HG03432 (cell line): ENCODE measurements around the gene DCTPP1.

Experiments used
- ATAC-seq: cut with Tn5 transposase; IDR thresholded peaks from one replicate; pipeline ENCODE4 v1.9.1; 2021; ENCODE audit warnings: mild to moderate bottlenecking, moderate library complexity; ENCODE audit not compliant: unreplicated experiment

Gene DCTPP1

GRCh38 chr16:30447512-30448226 lies 17.8 kb upstream of the DCTPP1 start:
- no peak for ATAC-seq

GRCh38 chr16:30446203-30446595 lies 16.4 kb upstream of the DCTPP1 start:
- ATAC-seq: no peak

DNA sequence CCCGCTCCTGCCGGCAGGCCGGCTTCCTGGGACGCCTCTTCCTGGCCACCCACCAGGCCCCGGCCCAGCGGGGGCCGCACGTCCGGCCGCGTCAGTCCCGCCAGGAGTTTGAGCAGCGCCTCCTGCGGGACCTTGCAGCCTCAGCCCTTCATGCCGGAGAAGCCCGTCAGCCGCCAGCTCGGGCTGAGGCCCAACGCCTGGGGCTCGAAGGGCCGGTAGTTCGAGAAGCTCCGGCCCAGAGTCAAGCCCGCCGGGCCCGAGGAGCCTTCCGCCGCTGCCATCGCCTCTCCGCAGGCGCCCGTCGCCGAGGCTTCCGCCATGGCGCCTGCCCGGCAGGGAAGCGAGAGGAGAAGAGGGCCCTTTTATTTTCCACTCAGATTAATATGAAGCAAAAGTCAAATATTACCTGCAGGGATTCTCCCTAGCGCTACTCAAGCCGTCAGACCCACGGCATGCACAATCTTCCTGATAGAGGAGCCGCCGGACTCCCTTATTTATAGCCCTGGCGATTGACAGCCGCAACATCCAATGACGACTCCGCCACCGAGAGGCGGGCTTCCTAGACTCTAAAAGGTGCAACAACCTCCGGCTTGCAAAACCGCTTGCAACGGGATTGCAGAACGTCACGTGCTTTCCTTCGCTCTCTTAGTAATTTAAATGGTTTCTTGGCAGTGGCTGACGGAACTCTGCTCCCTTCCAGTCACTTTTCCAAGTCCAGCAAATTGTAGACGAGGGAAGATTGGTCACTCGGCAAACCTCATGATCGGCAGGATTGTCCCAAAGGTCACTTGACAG lies 15.8 kb upstream of the DCTPP1 start, which contains the start of gene SEPHS2:
SEPHS2 (minus strand) TSS at position 467 of the 795 bp plus-strand sequence; CDS start at position 320, 147 bp downstream.
- ATAC-seq: peak; percentile 88

GRCh38 chr16:30445149-30445407 lies 15.2 kb upstream of the DCTPP1 start:
- ATAC-seq: no peak

DNA sequence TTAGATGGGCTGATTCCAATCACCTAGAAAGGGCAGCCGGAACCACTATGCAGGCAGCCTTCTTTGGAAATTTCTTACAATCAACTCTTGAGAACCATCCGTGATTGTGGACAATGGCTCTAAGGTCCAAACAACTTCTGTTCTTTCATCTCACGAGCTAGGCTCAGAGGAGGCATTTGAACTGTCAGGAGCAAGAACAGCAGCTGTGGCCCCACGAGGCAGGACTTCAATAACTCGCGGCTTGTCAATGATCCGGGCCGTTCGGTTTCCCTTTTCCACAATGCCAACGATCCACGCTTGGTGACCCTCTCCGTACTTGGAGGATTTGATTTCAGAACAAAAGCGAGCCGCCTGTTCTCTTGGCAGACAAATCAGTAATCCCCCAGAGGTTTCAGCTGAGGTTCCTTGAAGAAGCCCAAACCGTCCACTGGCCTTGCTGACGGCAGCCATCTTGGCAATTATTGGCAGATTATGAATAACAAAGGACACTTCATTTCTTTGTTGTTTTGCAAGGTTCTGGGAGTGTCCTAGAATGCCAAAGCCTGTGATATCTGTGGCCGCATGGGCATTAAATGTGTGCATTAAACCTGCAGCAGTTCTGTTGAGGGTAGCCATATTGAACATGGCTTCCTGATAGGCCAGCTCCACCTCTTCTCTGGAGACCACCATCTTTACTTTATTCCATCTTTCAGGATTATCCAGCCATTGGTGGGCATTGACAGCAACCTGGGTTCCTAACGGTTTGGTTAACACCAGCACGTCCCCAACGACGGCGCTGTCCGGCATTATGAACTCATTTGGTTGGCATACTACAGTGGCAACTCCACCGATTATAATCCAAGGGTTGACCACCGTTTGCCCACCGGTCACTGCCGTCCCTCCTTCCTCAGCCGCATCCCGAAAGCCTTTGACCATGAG lies 14.7 kb upstream of the DCTPP1 start:
- no peak for ATAC-seq

- no peak for ATAC-seq
These were observed 13.8 kb upstream of the DCTPP1 start for GRCh38 chr16:30443631-30444030.

- ATAC-seq: no peak
These were observed 10.0 kb upstream of the DCTPP1 start for GRCh38 chr16:30439720-30440348.

DNA sequence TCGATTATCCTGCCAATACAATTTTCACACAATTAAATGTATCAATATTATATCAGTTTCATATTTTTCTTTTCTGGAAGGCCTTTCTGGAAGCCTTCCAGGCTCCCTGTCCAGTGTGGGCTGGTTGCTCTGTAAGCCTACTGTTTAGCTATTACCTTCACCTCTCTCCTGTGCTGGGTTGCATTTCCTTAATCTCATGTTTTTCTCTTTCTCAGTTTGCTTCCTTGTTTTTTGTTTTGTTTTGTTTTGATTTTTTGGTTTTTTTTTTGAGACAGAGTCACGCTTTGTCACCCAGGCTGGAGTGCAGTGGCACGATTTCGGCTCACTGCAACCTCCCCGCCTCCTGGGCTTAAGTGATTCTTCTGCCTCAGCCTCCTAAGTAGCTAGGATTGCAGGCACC lies 9.0 kb upstream of the DCTPP1 start:
- no peak for ATAC-seq

DNA sequence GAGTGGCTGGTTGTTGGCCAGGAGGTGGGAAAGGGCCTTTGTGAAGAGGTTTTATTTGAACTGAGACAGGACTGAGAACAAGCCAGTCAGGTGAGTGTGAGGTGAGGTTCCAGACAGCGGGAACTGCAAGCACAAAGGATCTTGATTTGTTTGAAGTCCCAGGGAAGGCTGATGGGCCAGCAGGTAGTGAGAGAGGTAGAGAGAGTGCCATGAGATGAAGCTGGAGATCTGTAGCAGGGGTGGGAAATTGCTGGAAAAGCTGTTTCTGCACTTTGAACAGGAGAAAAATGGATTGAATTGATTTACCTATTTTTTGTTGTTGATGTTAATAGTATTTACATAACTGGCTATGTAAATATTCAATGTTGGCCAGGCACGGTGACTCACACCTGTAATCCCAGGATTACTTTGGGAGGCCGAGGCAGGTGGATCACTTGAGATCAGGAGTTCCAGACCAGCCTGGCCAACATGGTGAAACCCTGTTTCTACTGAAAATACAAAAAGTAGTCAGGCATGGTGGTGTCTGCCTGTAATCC lies 7.7 kb upstream of the DCTPP1 start:
- no peak for ATAC-seq

- ATAC-seq: no peak
These were observed 5.0 kb upstream of the DCTPP1 start for GRCh38 chr16:30434852-30435251.

DNA sequence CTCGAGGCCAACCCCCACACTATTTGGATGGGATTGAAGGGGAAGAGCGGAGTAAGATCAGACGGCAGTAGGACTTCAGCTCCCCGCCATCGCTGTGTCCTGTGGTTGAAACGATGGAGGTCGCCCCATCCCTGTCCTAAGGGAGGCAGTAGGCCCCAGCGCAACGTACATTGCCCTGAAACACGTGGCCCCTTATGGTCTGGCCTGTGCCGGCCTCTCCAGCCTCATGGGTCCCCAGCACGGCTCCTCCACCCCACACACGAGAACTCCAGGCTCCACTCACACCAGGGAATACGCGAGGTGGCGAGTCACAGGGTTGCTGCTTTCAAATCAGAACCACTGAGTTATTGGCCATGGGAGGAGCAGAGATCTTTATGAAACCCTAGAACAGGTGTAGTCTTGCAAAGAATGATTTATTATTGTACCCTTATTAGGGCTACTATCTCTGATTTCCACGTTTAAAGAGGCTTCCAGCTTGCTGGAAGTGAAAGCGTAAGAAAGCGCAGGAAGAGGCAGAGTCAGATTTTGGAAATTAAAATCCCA lies 669 bp upstream of the DCTPP1 start:
- peak; percentile 23 for ATAC-seq

GRCh38 chr16:30429418-30429677 lies 482 bp downstream of the DCTPP1 start:
- no peak for ATAC-seq

- ATAC-seq: no peak
These were observed 1.8 kb downstream of the DCTPP1 start for GRCh38 chr16:30428055-30428454.

DNA sequence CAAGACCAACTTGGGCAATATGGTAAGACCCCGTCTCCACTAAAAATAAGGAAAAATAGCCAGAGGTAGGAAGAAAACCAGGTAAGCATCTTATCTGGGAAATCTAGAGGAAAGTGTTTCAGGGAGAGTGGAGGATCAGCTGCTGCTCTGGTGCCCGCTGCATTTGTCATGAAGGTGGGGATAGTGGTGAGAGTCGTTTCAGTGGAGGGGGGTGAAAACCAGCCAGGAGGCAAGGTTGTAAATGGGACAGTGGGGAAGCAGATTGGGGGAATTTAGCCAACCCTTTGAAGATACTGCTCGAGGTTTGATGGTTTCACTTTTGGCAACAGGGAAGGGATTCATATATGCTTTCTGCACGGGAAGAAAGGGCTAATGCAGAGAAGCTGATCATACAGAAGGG lies 8.8 kb downstream of the DCTPP1 start:
- ATAC-seq: no peak

DNA sequence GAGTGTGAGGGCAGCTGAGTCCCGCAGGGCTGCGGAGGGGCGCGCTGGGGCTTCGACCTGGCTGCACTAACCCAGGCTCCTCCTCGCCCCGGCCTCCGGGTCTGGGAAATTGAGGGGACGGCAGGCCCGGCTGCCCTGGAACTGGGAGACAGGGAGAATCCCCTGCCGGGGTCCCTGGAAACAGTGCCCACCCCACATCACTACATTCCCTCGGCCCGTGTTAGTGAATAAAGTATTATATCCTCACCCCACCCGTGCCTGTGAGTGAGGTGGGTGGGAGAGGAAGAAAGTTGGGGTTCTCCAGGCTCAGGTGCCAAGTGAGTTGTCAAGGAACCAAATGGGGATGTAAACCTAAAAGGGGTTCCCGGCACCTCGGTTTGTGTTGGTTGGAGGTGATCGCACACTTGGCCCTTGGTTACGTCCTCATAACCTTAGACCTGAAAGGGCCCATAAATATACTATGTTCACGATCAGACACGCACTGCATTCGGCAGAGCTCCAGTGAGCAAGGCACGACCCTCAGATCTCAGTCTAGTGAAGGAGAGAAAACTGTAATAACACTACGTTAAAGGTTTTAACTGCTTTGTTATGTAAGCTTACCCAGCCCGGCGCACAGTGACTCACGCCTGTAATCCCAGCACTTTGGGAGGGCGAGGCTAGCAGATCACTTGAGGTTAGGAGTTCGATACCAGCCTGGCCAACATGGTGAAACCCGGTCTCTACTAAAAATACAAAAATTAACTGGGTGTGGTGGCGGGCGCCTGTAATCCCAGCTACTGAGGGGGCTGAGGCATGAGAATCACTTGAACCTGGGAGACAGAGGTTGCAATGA lies 11.3 kb downstream of the DCTPP1 start:
- no peak for ATAC-seq

- peak; percentile 75 for ATAC-seq
These were observed 12.1 kb downstream of the DCTPP1 start for GRCh38 chr16:30417529-30418349.

GRCh38 chr16:30416624-30417528 lies 13.0 kb downstream of the DCTPP1 start:
- no peak for ATAC-seq

DNA sequence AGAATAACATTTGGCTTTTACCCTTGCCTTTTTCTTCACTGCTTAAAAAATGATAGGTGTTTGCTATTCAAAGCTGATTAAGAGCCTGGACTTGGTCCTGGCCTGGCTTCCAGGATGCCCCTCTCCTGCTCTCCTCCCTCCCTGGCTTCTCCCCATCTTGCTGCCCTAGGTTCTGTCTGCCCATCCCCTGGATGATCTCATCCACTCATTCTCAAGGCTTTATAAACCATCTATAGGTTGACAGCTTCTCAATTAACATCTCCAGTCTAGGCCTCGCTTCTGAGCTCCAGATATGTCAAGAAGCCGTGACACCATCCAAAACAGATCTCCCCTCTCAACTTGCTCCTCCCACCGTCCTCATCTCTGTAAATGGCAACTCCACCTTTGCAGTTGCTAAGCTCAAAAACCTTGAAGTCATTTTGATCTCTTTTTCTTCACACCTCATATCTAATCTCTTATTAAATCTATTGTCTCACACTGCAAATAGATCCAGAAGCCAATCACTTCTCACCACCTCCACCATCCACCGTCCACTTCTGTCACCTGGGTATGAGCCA lies 13.7 kb downstream of the DCTPP1 start:
- no peak for ATAC-seq
